GM13977 (cell line): ENCODE measurements around the gene DAAM1.

Source experiments
- DNase-seq: peaks from one replicate; pipeline ENCODE4 v3.0.0; 2012; ENCODE audit warnings: low spot score
- in situ Hi-C: fragments of 300-500 bp; cut with MboI; formaldehyde crosslinking; loops from one replicate; pipeline ENCODE4 v1.12.0; 2022; ENCODE audit warnings: low sequenced_read_pairs, low pct_unique_long_range_greater_than_20kb, mixed read lengths, inconsistent platforms; ENCODE audit not compliant: unreplicated experiment
- TF ChIP-seq, protein P1 (sequence below): IDR thresholded peaks from 2 replicates; pipeline ENCODE4 v1.5.1; 2012; ENCODE audit warnings: mild to moderate bottlenecking, control low read depth; ENCODE audit not compliant: insufficient read depth; ENCODE audit errors: extremely low read depth, missing control alignments

The DAAM1 gene

GRCh38 chr14:59200195-59200594 lies 11.7 kb downstream of the DAAM1 start:
- in situ Hi-C loops, result no loop called here
- DNase-seq, result no peak
- TF ChIP-seq, protein P1, sequence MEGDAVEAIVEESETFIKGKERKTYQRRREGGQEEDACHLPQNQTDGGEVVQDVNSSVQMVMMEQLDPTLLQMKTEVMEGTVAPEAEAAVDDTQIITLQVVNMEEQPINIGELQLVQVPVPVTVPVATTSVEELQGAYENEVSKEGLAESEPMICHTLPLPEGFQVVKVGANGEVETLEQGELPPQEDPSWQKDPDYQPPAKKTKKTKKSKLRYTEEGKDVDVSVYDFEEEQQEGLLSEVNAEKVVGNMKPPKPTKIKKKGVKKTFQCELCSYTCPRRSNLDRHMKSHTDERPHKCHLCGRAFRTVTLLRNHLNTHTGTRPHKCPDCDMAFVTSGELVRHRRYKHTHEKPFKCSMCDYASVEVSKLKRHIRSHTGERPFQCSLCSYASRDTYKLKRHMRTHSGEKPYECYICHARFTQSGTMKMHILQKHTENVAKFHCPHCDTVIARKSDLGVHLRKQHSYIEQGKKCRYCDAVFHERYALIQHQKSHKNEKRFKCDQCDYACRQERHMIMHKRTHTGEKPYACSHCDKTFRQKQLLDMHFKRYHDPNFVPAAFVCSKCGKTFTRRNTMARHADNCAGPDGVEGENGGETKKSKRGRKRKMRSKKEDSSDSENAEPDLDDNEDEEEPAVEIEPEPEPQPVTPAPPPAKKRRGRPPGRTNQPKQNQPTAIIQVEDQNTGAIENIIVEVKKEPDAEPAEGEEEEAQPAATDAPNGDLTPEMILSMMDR, result no peak

- TF ChIP-seq, protein P1, result no peak
- no peak for DNase-seq
- in situ Hi-C loops, result no loop called here
These were observed 13.6 kb downstream of the DAAM1 start for GRCh38 chr14:59202031-59202430.

GRCh38 chr14:59204305-59204704 lies 15.8 kb downstream of the DAAM1 start:
- TF ChIP-seq, protein P1, result no peak
- no peak for DNase-seq
- in situ Hi-C loops, result no loop called here

DNA sequence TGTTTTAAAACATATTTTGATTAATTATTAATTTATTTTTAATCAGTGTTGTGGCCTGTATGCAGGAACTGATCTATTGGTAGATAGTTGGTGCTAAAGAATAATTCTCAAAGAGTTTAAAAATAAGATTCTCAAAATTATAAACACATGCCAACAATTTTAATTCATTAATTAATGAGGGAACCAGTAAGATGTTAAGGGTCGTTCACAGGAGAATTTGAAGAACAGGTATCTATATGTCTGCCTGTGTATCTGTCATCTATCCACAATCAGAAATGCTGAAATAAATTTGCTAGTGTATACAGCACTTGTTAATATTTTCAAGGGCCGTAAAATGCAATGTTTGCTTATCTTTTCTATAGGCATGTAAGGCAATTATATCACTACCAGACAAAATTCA lies 18.4 kb downstream of the DAAM1 start:
- DNase-seq, result no peak
- TF ChIP-seq, protein P1, result no peak
- in situ Hi-C loops, result no loop called here

DNA sequence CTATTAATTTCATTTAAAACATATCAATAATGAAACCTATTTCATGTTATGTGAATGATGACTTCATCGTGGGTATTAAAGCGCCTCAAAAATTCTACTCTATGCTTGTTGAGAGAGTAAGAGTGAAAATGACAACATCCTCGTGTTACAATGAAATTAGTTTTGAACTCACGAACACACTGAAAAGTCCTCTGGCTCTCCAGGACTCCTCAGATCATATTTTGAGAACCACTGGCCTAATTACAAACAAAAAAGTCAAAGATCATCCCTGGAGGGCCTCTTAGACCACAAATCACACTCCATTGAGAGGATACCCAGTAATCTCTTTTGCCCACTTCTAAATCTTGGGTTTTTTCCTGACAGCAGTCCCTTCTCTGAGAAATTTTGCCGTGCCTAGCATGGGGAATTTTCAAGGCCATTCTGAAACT lies 19.1 kb downstream of the DAAM1 start:
- TF ChIP-seq, protein P1, result no peak
- in situ Hi-C loops, result no loop called here
- peak; percentile 55 for DNase-seq

DNA sequence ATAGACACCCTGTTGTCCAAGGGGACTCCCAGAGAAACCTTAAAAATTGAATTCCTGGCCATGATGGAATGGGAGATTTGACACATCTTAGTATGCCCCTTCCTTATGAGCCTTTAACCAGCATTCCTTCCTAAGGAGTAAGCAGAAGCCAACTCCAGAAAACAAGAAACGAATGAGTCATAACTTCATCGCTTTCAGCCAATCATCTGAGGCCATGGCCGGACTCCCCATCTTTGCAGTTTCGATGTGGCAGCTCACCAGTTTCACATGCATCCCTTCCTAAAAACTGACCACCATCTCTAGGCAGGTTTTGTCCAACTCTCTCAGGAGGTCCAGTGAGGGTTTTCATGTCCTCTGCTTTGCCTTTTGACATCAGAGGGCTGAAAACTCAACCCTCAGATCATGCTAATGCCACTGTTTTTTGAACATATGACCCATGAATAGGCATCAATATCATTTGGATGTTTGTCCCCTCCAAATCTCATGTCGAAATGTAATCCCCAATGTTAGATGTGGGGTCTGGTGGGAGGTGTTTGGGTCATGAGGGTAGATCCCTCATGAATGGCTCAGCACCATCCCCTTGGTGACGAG lies 19.9 kb downstream of the DAAM1 start:
- no peak for DNase-seq
- in situ Hi-C loops, result no loop called here
- TF ChIP-seq, protein P1, result no peak

DNA sequence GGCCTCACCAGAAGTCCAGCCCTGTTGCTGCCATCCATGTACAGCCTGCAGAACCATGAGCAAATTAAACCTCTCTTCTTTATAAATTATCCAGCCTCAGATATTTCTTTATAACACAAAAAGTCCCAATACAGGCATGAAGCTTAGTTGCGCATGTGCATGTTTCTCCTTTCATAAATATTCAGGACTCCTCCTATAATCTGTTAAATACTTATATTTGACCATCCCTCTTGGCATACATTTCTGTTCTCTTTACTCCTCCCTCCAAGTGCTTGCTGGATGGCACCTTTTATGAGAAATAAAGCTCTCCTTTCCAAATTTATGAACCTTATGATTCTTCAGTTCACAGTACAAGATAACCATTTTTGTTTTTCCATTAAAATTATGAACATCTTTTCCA lies 20.5 kb downstream of the DAAM1 start:
- TF ChIP-seq, protein P1, result no peak
- in situ Hi-C loops, result no loop called here
- no peak for DNase-seq
